GM10266 (cell line): Measurements from ENCODE around the gene WDR93.
"Not testable (repeated sequence)": the region's sequence is repeated elsewhere in the genome, so short reads cannot be mapped to it uniquely, and the experiment has no call there.

Source experiments
- DNase-seq: peaks from one replicate; pipeline ENCODE4 v3.0.0; 2012; ENCODE audit errors: extremely low spot score
- CTCF ChIP-seq: IDR thresholded peaks from 2 replicates; pipeline ENCODE4 v1.5.1; 2012; ENCODE audit warnings: mild to moderate bottlenecking, low read depth; ENCODE audit not compliant: control insufficient read depth, insufficient read depth; ENCODE audit errors: missing control alignments

WDR93 gene

GRCh38 chr15:89686522-89686921, 4.1 kb upstream of the WDR93 start:
- TF ChIP-seq CTCF, result no peak
- DNase-seq, result no peak

GRCh38 chr15:89689930-89690275, 708 bp upstream of the WDR93 start:
- not testable (repeated sequence) for DNase-seq

- no peak for TF ChIP-seq CTCF
- no peak for DNase-seq
Measured at GRCh38 chr15:89693091-89693490, 2.5 kb downstream of the WDR93 start.

GRCh38 chr15:89693696-89694095, 3.1 kb downstream of the WDR93 start:
- no peak for DNase-seq
- no peak for TF ChIP-seq CTCF

- no peak for DNase-seq
- TF ChIP-seq CTCF, result no peak
Measured at GRCh38 chr15:89695198-89695597, 4.6 kb downstream of the WDR93 start.

- DNase-seq, result no peak
- TF ChIP-seq CTCF, result no peak
Measured at GRCh38 chr15:89704411-89704810, 13.8 kb downstream of the WDR93 start.

GRCh38 chr15:89707577-89707976, 17.0 kb downstream of the WDR93 start:
- DNase-seq, result no peak

GRCh38 chr15:89714775-89715174, 24.2 kb downstream of the WDR93 start:
- no peak for DNase-seq
- TF ChIP-seq CTCF, result no peak

More at GRCh38 chr15:89707577-89707976, 17.0 kb downstream of the WDR93 start:
- TF ChIP-seq CTCF, result no peak
